Upper lobe of left lung (tissue), 4 donors: Measurements from ENCODE around the gene SDK1.

Source experiments
- EP300 ChIP-seq, 4 donors: sonication (generic); formaldehyde crosslinking; IDR thresholded peaks; one replicate each; pipeline ENCODE4 v1.5.1; 2017; ENCODE audit warnings: antibody characterized with exemption in 4 of 4, control low read depth in 2 of 4
- POLR2A ChIP-seq, 4 donors: fragments of 450-650 bp; IDR thresholded peaks; one replicate each; pipeline ENCODE4 v1.5.1; 2016 to 2017; ENCODE audit warnings: antibody characterized with exemption in 4 of 4, mild to moderate bottlenecking in 2 of 4
- POLR2AphosphoS5 ChIP-seq, 2 donors: sonication (generic); formaldehyde crosslinking; IDR thresholded peaks; one replicate each; pipeline ENCODE4 v1.5.1; 2017; ENCODE audit warnings: antibody characterized with exemption in 2 of 2
- TF ChIP-seq, protein P1 (sequence below), 6 experiments: fragments of 450-650 bp in 4 of 6; fragments of 200-600 bp in 2 of 6; sonication (generic) in 2 of 6; IDR thresholded peaks; one replicate each; pipeline ENCODE4 v1.5.1; 2016 to 2019; ENCODE audit warnings: antibody characterized with exemption in 6 of 6

DNA sequence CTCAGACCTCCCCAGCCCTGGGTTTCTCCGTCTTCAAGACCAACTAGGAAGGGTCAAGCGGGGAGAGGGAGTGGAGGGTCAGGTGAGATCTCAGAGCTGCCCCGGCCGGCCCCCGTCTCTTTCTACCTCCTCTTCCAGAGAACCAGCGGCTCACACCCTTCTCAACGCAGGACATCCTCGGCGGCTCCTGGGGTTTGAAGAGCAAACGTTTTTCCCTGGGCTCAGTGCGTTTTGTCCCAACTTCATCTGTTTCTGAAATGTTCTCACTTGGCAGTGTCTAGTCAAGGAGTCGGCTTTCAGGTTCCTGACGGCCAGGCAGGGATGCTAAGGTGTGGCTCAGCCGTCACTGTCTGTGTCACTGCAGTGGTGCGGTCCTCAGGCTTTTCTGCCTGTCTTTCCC, 964.6 kb downstream of the SDK1 start:
- TF ChIP-seq, protein P1, sequence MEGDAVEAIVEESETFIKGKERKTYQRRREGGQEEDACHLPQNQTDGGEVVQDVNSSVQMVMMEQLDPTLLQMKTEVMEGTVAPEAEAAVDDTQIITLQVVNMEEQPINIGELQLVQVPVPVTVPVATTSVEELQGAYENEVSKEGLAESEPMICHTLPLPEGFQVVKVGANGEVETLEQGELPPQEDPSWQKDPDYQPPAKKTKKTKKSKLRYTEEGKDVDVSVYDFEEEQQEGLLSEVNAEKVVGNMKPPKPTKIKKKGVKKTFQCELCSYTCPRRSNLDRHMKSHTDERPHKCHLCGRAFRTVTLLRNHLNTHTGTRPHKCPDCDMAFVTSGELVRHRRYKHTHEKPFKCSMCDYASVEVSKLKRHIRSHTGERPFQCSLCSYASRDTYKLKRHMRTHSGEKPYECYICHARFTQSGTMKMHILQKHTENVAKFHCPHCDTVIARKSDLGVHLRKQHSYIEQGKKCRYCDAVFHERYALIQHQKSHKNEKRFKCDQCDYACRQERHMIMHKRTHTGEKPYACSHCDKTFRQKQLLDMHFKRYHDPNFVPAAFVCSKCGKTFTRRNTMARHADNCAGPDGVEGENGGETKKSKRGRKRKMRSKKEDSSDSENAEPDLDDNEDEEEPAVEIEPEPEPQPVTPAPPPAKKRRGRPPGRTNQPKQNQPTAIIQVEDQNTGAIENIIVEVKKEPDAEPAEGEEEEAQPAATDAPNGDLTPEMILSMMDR (IDR thresholded peaks at IDR 0.05), result no peak
- TF ChIP-seq POLR2A (IDR thresholded peaks at IDR 0.05), result no peak
- TF ChIP-seq POLR2AphosphoS5 (IDR thresholded peaks at IDR 0.05), result no peak
- no peak for TF ChIP-seq EP300 (IDR thresholded peaks at IDR 0.05)
